ENCODE data around the gene AADAT.
A peak's percentile ranks its signal among the peaks of the same experiment; 100 is the strongest.
"Not testable (repeated sequence)": the region's sequence is repeated elsewhere in the genome, so short reads cannot be mapped to it uniquely, and the experiment has no call there.

The AADAT gene

GRCh38 chr4:170090352-170091052 is 746 bp upstream of the AADAT start:
- peak overlapping the region; percentile 70 for H3K4me3 ChIP-seq (ENCODE audit: low read depth, low read length)

- H3K4me3 ChIP-seq (ENCODE audit: low read depth, low read length), result peak overlapping the region; percentile 70
These were observed 485 bp downstream of the AADAT start for GRCh38 chr4:170089274-170089667.

- no peak overlapping the region for H3K4me3 ChIP-seq (ENCODE audit: low read depth, low read length)
These were observed 1.0 kb downstream of the AADAT start for GRCh38 chr4:170088716-170089115.

GRCh38 chr4:170087163-170087700 is 2.5 kb downstream of the AADAT start:
- no peak overlapping the region for H3K4me3 ChIP-seq (ENCODE audit: low read depth, low read length)

- no peak overlapping the region for H3K4me3 ChIP-seq (ENCODE audit: low read depth, low read length)
These were observed 6.2 kb downstream of the AADAT start for GRCh38 chr4:170083541-170083940.

- H3K4me3 ChIP-seq (ENCODE audit: low read depth, low read length), result no peak overlapping the region
These were observed 9.3 kb downstream of the AADAT start for GRCh38 chr4:170080496-170080895.

GRCh38 chr4:170079981-170080380 is 9.8 kb downstream of the AADAT start:
- H3K4me3 ChIP-seq (ENCODE audit: low read depth, low read length), result no peak overlapping the region

GRCh38 chr4:170071196-170071595 is 18.6 kb downstream of the AADAT start:
- no peak overlapping the region for H3K4me3 ChIP-seq (ENCODE audit: low read depth, low read length)

GRCh38 chr4:170068438-170069128 is 21.2 kb downstream of the AADAT start:
- no peak overlapping the region for H3K4me3 ChIP-seq (ENCODE audit: low read depth, low read length)

- no peak overlapping the region for H3K4me3 ChIP-seq (ENCODE audit: low read depth, low read length)
These were observed 30.3 kb downstream of the AADAT start for GRCh38 chr4:170059421-170059820.

GRCh38 chr4:170058826-170059225 is 30.9 kb downstream of the AADAT start:
- H3K4me3 ChIP-seq (ENCODE audit: low read depth, low read length), result no peak overlapping the region

GRCh38 chr4:170057866-170058265 is 31.9 kb downstream of the AADAT start:
- H3K4me3 ChIP-seq (ENCODE audit: low read depth, low read length), result no peak overlapping the region

- H3K4me3 ChIP-seq (ENCODE audit: low read depth, low read length), result no peak overlapping the region
These were observed 36.8 kb downstream of the AADAT start for GRCh38 chr4:170052919-170053318.

- H3K4me3 ChIP-seq (ENCODE audit: low read depth, low read length), result no peak overlapping the region
These were observed 38.4 kb downstream of the AADAT start for GRCh38 chr4:170051402-170051801.

- no peak overlapping the region for H3K4me3 ChIP-seq (ENCODE audit: low read depth, low read length)
These were observed 40.0 kb downstream of the AADAT start for GRCh38 chr4:170049766-170050165.

- H3K4me3 ChIP-seq (ENCODE audit: low read depth, low read length), result no peak overlapping the region
These were observed 41.9 kb downstream of the AADAT start for GRCh38 chr4:170047771-170048354.

GRCh38 chr4:170046156-170046555 is 43.6 kb downstream of the AADAT start:
- not testable (repeated sequence) for H3K4me3 ChIP-seq (ENCODE audit: low read depth, low read length)

GRCh38 chr4:170040031-170040680 is 49.6 kb downstream of the AADAT start:
- H3K4me3 ChIP-seq (ENCODE audit: low read depth, low read length), result no peak overlapping the region

GRCh38 chr4:170038769-170039168 is 51.0 kb downstream of the AADAT start:
- no peak overlapping the region for H3K4me3 ChIP-seq (ENCODE audit: low read depth, low read length)

- no peak overlapping the region for H3K4me3 ChIP-seq (ENCODE audit: low read depth, low read length)
These were observed 51.5 kb downstream of the AADAT start for GRCh38 chr4:170038232-170038631.

GRCh38 chr4:170037481-170037880 is 52.3 kb downstream of the AADAT start:
- H3K4me3 ChIP-seq (ENCODE audit: low read depth, low read length), result no peak overlapping the region

Data from iPS-11a (cell line).